Activated naive CD8-positive, alpha-beta T cell treated with anti-CD3 and anti-CD28 coated beads, Interleukin-2, amount 50 U/mL, for 24 hours (primary cell): ENCODE measurements around the gene ZSCAN26.
A peak's percentile ranks its signal among the peaks of the same experiment; 100 is the strongest.

Experiments
- ATAC-seq: fragments of 150-1000 bp; cut with Tn5 transposase; one replicate; pipeline ENCODE4 v1.10.0; 2021
- DNase-seq: peaks from one replicate; pipeline ENCODE4 v3.0.0; 2021
- H3K27ac Mint-ChIP-seq: one replicate; pipeline ENCODE4 v1.8.0; 2021; ENCODE audit warnings: mild to moderate bottlenecking, mixed read lengths
- H3K27me3 Mint-ChIP-seq: one replicate; pipeline ENCODE4 v1.8.0; 2021; ENCODE audit warnings: mixed read lengths
- H3K36me3 Mint-ChIP-seq: one replicate; pipeline ENCODE4 v1.8.0; 2021; ENCODE audit warnings: low read depth, mixed read lengths
- H3K4me1 Mint-ChIP-seq: one replicate; pipeline ENCODE4 v1.8.0; 2021; ENCODE audit warnings: mixed read lengths
- H3K4me3 Mint-ChIP-seq: one replicate; pipeline ENCODE4 v1.8.0; 2021; ENCODE audit warnings: mild to moderate bottlenecking, moderate library complexity, mixed read lengths
- H3K9me3 Mint-ChIP-seq: one replicate; pipeline ENCODE4 v1.8.0; 2021; ENCODE audit warnings: mixed read lengths

Gene ZSCAN26

DNA sequence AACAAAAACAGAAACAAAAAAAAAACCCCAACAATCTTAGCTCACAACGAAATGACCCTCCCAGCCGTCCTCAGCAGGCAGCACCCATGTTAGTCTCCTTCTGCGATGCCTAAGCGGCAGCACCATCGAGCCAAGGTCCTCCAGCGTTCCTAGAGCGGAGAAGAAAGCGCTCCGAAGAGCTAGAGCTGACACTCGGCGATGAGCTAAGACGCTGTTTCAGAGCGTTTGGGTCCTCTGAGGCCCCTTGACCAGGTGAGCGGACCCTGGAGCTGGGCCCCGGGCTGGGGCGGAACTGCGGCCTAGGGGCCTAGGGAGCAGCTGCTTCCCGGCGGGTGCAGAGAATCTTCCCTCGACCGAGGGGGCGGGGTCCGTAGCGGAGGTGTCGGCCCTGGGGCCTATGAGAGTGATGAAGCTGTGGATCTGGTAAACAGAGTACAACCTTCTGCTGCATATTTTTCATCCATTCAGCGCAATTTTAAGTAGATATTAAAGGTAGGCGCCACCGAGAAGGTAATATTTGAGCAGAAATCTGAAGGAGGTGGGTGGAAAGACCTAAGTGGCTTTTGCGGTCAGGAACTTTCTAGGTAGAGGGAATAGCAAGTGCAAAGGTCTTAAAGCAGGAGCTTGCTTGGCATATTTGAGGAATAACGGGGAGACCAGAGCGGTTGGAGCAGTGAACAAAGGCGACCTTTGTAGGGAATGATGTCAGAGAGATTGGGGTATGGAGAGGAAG, at the start of gene ZSCAN26:
TSS of gene ZSCAN26 (plus strand) at position 182 of the 733 bp plus-strand sequence. CDS start 4,777 bp downstream, outside the sequence.
- Mint-ChIP-seq H3K4me1 (peaks cover 16% of the 10 kb centered on the region), H3K27me3 (no peaks in the 10 kb centered on the region), H3K36me3 (no peaks in the 10 kb centered on the region), H3K4me3 (no peak within 1 kb of the TSS), H3K9me3 (no peaks in the 10 kb centered on the region), H3K27ac (no peak within 1 kb of the TSS)
- DNase-seq (peak; percentile 79), ATAC-seq (peak; percentile 91)

- Mint-ChIP-seq H3K27ac (no peak overlapping the region), H3K4me1 (peaks cover 14% of the 10 kb centered on the region)
Measured at GRCh38 chr6:28217890-28218289, 49.1 kb upstream of the ZSCAN26 start.

DNA sequence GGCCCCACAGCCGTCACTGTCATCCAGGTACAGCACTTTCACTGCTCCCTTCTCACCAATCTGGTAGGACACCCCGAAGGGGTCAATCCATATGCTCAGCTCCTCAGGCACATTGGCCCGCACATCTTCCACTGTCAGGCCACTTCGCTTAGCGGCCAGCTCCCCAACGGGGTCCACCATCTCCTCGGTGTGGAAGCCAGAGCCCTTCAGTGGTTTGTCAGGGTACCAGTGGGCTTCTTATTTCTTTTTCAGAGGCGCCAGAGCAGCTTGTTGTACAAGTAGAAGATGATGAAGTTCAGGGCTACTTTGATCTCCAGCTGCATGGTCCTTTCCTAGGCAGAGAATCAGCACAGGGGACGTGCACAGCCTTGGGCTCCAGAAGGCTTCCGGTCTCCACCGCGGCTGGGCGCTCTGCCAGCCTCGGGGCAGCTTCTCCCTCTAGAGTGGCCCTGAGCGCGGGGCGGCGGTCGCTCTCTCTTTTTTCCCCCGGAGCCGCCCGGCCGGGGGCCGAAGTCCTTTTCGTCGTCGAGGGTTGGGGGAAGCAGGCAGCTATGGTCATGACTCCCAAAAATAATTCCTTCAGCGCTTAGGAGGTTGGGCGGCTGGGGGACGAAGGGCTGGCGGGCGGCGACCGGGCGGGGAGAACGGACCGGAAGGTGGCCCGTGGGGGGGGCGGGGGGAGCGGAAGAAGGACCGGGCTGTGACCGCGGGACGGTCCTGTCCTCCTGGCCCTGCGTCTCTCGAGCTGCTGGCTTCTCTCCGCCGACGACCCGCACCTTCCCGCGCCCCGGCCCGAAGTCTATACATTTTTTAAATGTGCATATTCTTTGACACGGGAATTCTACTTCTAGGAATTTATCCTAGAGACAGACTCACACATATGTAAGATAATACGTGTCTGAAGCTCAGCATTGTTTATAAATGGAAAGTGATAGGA, 48.4 kb upstream of the ZSCAN26 start:
- Mint-ChIP-seq H3K4me1 (peaks cover 11% of the 10 kb centered on the region), H3K9me3 (no peaks in the 10 kb centered on the region), H3K27me3 (peaks cover 89% of the 10 kb centered on the region), H3K27ac (no peak overlapping the region), H3K4me3 (peak overlapping the region; percentile 76), H3K36me3 (no peaks in the 10 kb centered on the region)
- DNase-seq (peak; percentile 56), ATAC-seq (peak; percentile 81)

More at GRCh38 chr6:28217890-28218289, 49.1 kb upstream of the ZSCAN26 start:
- peak overlapping the region; percentile 76 for H3K4me3 Mint-ChIP-seq
- peaks cover 89% of the 10 kb centered on the region for H3K27me3 Mint-ChIP-seq
- ATAC-seq (no peak), DNase-seq (no peak)
- H3K36me3 Mint-ChIP-seq: no peaks in the 10 kb centered on the region
- H3K9me3 Mint-ChIP-seq: no peaks in the 10 kb centered on the region

DNA sequence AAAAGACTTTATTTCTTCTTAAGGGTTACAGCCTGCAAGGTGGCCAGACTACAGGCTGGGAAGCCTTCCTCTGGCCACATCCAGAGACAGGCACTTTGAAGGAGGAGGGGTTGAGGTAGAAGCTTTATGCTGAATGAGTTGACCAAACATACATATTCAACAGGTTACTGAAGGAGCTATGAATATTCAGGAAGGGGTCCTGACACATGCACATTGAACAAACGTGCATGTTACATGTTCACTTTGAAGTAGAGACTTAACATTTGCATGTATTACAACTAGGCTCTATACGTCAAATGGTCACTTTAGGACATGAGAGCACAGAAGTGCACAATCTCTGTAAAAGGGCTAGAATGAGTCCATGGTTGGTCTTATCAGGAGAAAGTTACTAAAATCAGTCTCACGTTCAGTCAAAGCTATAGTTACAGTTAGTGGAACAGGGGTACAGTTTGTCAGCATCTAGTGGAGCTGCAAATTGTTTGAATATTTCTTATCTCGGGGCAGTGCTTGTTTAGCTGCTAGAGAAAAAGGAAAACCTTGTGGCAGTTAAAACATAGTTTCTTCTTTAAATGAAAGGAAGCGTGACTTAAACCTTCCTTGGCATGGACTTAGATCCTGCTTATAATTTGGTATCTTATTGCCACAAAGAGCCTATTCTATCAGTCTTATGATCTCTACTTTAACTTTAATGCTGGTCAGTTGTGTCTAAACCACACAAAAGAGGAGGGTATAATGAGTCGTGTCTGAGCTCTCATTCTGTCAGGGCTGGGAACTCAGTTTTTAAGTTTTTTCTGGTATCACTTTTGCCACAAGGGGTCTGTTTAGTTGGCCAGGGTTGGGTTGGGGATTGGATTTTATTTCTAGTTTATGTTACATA, 46.4 kb upstream of the ZSCAN26 start:
- no peak overlapping the region for H3K27ac Mint-ChIP-seq
- H3K4me3 Mint-ChIP-seq: no peak overlapping the region
- H3K9me3 Mint-ChIP-seq: no peaks in the 10 kb centered on the region
- peaks cover 87% of the 10 kb centered on the region for H3K27me3 Mint-ChIP-seq
- ATAC-seq (no peak), DNase-seq (no peak)
- no peaks in the 10 kb centered on the region for H3K36me3 Mint-ChIP-seq
- peaks cover 18% of the 10 kb centered on the region for H3K4me1 Mint-ChIP-seq

DNA sequence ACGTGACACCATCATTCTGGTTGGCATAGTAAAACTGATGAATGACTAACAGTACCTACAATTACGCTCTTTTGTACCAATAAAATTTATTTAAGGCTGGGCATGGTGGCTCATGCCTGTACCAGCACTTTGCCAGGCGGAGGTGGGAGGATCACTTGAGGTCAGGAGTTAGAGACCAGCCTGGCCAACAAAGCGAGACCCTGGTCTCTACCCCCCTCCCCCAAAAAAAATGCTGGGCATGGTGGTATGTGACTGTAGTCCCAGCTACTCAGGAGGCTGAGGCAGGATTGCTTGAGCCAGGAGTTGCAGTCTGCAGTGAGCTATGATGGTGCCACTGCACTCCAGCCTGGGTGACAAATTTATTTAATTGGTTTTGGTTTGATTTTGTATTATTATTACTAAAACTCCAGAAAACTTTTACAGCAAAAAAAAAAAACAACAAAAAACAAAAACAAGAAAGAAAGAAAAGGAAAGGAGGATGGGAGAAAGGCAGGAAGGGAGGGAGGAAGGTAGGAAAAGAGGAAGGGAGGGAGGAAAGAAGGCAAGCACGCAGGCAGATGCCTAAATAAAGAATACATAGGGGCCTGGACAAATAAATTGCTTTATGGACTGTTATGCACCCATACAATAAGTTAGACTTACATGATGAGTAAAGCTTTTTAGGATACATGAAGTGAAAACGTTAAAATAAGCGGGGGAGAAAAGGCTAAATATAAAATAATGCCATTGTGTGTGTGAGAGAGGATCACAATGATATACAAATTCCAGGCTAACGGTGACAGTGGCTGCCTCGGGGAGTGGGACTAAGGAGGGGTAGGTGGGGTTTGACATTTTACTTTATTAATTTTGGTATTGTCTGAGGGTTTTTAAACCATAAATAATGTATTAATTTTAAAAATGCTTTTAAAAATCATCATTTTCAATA, 42.5 kb upstream of the ZSCAN26 start:
- Mint-ChIP-seq H3K4me3 (peak overlapping the region; percentile 85), H3K4me1 (peaks cover 11% of the 10 kb centered on the region), H3K27ac (peak overlapping the region; percentile 73), H3K27me3 (peaks cover 57% of the 10 kb centered on the region), H3K36me3 (no peaks in the 10 kb centered on the region), H3K9me3 (no peaks in the 10 kb centered on the region)
- no peak for ATAC-seq
- no peak for DNase-seq

DNA sequence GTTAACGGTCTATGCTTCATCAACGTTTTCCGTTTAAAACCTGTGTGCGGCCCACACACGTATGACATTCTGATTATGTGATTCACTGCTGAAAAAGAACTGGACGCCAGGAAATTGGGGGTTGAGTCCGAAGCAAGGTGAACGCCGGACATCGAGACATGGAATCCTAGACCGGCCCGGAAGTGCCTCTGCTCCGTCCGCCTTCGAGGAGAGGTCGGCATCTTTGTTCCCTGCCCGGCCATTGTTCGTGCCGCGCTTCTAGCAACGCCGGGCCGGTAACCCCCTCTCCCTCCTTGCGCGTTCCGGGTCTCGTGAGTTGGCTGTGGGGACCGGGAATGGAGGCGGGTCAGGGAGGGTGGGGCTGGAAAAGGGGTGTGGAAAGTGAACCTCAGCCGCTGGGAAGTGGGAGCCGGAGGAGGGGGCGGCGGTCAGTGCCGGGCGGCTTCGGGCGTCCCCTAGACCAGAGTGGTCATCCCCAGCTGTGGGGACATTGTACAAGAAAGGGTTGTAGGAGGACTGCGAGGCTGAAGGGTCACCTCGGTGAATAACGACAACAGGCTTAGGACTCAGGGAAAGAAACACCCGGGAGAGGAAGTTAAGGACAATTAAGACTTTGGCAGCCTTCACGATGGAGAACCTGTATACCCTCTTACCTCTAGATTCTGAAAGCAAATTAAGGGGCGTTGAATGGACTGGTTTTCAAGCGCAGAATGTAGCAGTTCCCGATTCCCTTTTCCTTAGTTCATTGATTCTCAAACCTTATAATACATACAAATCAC, 41.7 kb upstream of the ZSCAN26 start, which contains the start of gene ZSCAN9:
TSS of gene ZSCAN9 (plus strand) at position 220 of the 779 bp plus-strand sequence. CDS start 1,810 bp downstream, outside the sequence.
- Mint-ChIP-seq H3K27me3 (peaks cover 49% of the 10 kb centered on the region), H3K4me3 (peak within 1 kb of the TSS; percentile 85), H3K9me3 (no peaks in the 10 kb centered on the region), H3K4me1 (peaks cover 11% of the 10 kb centered on the region), H3K36me3 (peaks cover 3% of the 10 kb centered on the region), H3K27ac (peak within 1 kb of the TSS; percentile 73)
- DNase-seq: peak; percentile 61
- ATAC-seq: peak; percentile 81

DNA sequence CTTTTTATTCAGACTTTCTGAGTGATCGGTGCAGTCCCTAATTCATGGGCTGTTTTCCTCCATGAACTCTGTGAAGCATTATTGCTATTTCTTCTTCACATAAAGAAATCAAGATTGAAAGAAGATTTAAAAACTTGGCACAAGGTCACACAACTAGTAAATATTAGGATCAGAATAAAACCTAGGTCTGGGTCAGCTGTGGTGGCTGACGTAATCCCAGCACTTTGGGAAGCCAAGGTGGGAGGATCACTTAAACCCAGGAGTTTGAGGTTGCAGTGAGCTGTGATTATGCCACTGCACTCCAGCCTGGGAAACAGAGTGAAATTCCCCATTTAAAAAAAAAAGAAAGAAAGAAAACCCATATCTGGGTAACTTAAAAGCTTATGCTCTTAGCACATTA, 40.5 kb upstream of the ZSCAN26 start:
- no peak for ATAC-seq
- Mint-ChIP-seq H3K27me3 (peaks cover 37% of the 10 kb centered on the region), H3K9me3 (no peaks in the 10 kb centered on the region), H3K27ac (no peak overlapping the region), H3K4me1 (peaks cover 11% of the 10 kb centered on the region), H3K4me3 (no peak overlapping the region), H3K36me3 (peaks cover 8% of the 10 kb centered on the region)
- no peak for DNase-seq

DNA sequence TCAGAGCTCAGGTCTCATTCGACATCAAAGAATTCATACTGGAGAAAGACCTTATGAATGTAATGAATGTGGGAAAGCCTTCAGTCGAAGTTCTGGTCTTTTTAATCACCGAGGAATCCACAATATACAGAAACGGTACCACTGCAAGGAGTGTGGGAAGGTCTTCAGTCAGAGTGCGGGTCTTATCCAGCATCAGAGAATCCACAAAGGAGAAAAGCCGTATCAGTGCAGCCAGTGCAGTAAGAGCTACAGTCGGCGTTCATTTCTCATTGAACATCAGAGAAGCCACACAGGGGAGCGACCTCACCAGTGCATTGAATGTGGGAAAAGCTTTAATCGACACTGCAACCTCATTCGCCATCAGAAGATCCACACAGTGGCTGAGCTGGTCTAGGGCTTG, 34.2 kb upstream of the ZSCAN26 start:
- no peaks in the 10 kb centered on the region for H3K4me1 Mint-ChIP-seq
- H3K4me3 Mint-ChIP-seq: no peak overlapping the region
- H3K27ac Mint-ChIP-seq: no peak overlapping the region
- ATAC-seq: no peak
- no peak for DNase-seq
- H3K9me3 Mint-ChIP-seq: no peaks in the 10 kb centered on the region
- H3K27me3 Mint-ChIP-seq: peaks cover 4% of the 10 kb centered on the region
- peaks cover 19% of the 10 kb centered on the region for H3K36me3 Mint-ChIP-seq

DNA sequence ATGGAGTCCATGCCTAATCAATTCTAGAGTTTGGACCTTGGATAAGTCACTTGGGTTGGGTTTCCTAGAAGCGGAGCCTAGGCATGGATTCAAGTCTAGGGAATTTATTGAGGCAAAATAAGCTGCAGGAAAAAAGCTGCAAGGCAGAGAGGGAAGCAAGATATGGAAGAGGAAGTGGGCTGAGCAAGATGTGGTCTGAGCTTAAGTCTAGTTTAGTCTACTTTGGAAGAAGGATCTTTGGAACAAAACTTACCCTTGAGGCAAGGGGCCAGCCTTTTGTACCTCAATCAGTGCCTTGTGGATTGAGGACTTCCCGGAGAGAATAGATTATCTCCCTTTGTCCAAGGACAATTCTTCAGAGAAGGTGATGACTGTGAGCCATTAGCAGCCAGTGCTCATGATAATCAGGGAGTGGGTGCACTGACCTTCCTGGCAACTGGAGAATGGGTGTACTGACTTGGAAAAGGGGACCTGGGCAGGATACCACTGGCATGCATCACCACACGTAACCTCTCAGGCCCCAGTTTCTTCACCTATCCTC, 31.0 kb upstream of the ZSCAN26 start:
- no peak overlapping the region for H3K4me3 Mint-ChIP-seq
- H3K27me3 Mint-ChIP-seq: peaks cover 4% of the 10 kb centered on the region
- ATAC-seq (no peak), DNase-seq (no peak)
- H3K4me1 Mint-ChIP-seq: no peaks in the 10 kb centered on the region
- peaks cover 11% of the 10 kb centered on the region for H3K36me3 Mint-ChIP-seq
- H3K9me3 Mint-ChIP-seq: no peaks in the 10 kb centered on the region
- H3K27ac Mint-ChIP-seq: no peak overlapping the region

- Mint-ChIP-seq H3K4me3 (no peak overlapping the region), H3K4me1 (no peaks in the 10 kb centered on the region), H3K9me3 (no peaks in the 10 kb centered on the region), H3K27me3 (no peaks in the 10 kb centered on the region), H3K36me3 (peaks cover 8% of the 10 kb centered on the region), H3K27ac (no peak overlapping the region)
- no peak for DNase-seq
- no peak for ATAC-seq
Measured at GRCh38 chr6:28239636-28240035, 27.3 kb upstream of the ZSCAN26 start.

DNA sequence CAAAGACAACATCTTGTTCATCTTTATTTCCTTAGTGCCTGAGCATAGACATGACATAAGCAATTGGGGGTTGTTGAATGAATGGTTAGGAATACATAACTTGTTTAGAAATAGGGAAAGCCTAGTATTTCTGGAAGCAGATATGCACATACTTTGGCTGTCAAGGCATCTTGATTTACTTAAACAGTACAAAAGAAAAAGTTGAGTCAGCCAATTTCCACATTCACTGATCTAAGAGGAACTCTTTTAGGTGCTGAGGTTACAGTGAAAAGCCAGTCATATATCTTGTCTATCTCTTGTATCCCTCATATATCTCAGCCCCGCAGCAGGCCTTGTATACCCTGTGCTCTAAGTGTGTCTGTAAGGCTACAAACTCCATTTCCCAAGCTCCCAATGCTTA, 26.5 kb upstream of the ZSCAN26 start:
- Mint-ChIP-seq H3K9me3 (no peaks in the 10 kb centered on the region), H3K36me3 (peaks cover 14% of the 10 kb centered on the region), H3K4me1 (no peaks in the 10 kb centered on the region), H3K27me3 (no peaks in the 10 kb centered on the region), H3K4me3 (no peak overlapping the region), H3K27ac (no peak overlapping the region)
- DNase-seq (no peak), ATAC-seq (no peak)

DNA sequence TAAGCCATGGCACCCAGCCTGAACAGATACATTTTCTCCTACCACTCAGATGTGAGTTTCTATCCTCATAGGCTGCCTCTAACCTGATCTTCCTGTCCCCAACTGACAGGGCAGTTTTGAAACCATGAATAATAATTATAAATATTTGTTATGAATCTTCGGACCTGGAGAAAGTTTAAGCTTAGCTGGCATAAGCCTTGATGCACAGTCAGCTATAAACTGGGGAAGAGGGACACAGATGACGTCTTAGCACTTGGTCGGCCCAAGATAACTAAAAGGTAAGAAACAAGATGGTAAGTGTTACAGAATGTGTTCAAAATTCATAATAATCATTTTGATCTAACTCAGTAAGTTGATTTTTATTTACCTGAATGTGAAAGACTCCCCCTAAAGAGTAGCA, 23.0 kb upstream of the ZSCAN26 start:
- Mint-ChIP-seq H3K9me3 (no peaks in the 10 kb centered on the region), H3K36me3 (peaks cover 27% of the 10 kb centered on the region), H3K4me3 (no peak overlapping the region), H3K27ac (no peak overlapping the region), H3K4me1 (no peaks in the 10 kb centered on the region), H3K27me3 (no peaks in the 10 kb centered on the region)
- DNase-seq (no peak), ATAC-seq (no peak)
